Measurements from ENCODE around the gene ZFYVE9.

GRCh38 chr1:52193985-52194384 lies 52.1 kb downstream of the ZFYVE9 start:
- TF ChIP-seq CTCF (IDR thresholded peaks at IDR 0.05), result no peak
- no peak for TF ChIP-seq POLR2A (IDR thresholded peaks at IDR 0.05)

All from esophagus squamous epithelium (tissue), 4 donors.